Keratinocyte (primary cell): ENCODE measurements around the gene P2RY2. TPM values are rescaled to one million over a fixed set of nuclear protein-coding genes. Genes with fewer than 3 reads are reported as not detected.

ENCODE experiments used
- DNase-seq: peaks from one replicate; pipeline ENCODE4 v3.0.0-alpha.2; 2011; ENCODE audit warnings: low read depth, missing footprints, low spot score
- FAIRE-seq: peaks from 2 replicates; lab custom pipeline; 2011; peaks lifted over from hg19 to GRCh38; lab: Jason Lieb, UNC
- H2AFZ ChIP-seq: 2 replicates; pipeline ENCODE4 v1.6.0; 2012; ENCODE audit warnings: low read length, control low read depth, inconsistent platforms; ENCODE audit not compliant: control insufficient read depth
- H3K27ac ChIP-seq: 2 replicates; pipeline ENCODE4 v1.5.1; 2011; ENCODE audit warnings: low read length; ENCODE audit not compliant: control insufficient read depth, insufficient read depth
- H3K27me3 ChIP-seq: 3 replicates; pipeline ENCODE4 v1.6.0; 2011; ENCODE audit warnings: low read length; ENCODE audit not compliant: control insufficient read depth, insufficient read depth; ENCODE audit errors: extremely low read depth
- H3K36me3 ChIP-seq, 2 experiments: 2 replicates in 1 of 2; 3 replicates in 1 of 2; pipeline ENCODE4 v1.5.1; 2011; ENCODE audit warnings: low read length in 2 of 2, mild to moderate bottlenecking in 1 of 2; ENCODE audit not compliant: control insufficient read depth in 2 of 2, insufficient read depth in 2 of 2; ENCODE audit errors: extremely low read depth in 1 of 2
- H3K4me1 ChIP-seq: 3 replicates; pipeline ENCODE4 v1.5.1; 2011; ENCODE audit warnings: low read length; ENCODE audit not compliant: control insufficient read depth, insufficient read depth; ENCODE audit errors: extremely low read depth
- H3K4me2 ChIP-seq: 3 replicates; pipeline ENCODE4 v1.6.0; 2011; ENCODE audit warnings: low read depth, low read length; ENCODE audit not compliant: control insufficient read depth, insufficient read depth; ENCODE audit errors: extremely low read depth
- H3K4me3 ChIP-seq, 3 experiments: fragments of 200-600 bp in 1 of 3; sonication (generic) in 1 of 3; 2 replicates in 2 of 3; 3 replicates in 1 of 3; pipeline ENCODE4 v1.5.1; 2011 to 2016; ENCODE audit warnings: low read length in 3 of 3, mild to moderate bottlenecking in 3 of 3, control low read depth in 2 of 3, inconsistent platforms in 1 of 3, low read depth in 1 of 3, mixed read lengths in 1 of 3, mixed run types in 1 of 3, moderate library complexity in 1 of 3; ENCODE audit not compliant: control insufficient read depth in 2 of 3, insufficient read depth in 2 of 3; ENCODE audit errors: extremely low read depth in 1 of 3
- H3K79me2 ChIP-seq: 2 replicates; pipeline ENCODE4 v1.6.0; 2012; ENCODE audit warnings: low read length; ENCODE audit not compliant: control insufficient read depth, insufficient read depth
- H3K9ac ChIP-seq: 3 replicates; pipeline ENCODE4 v1.6.0; 2011; ENCODE audit warnings: low read length; ENCODE audit not compliant: control insufficient read depth, insufficient read depth; ENCODE audit errors: extremely low read depth
- H3K9me1 ChIP-seq: 3 replicates; pipeline ENCODE4 v1.6.0; 2011; ENCODE audit warnings: low read length; ENCODE audit not compliant: control insufficient read depth, insufficient read depth; ENCODE audit errors: extremely low read depth
- H3K9me3 ChIP-seq: 2 replicates; pipeline ENCODE4 v1.5.1; 2012; ENCODE audit warnings: low read depth, low read length; ENCODE audit not compliant: control insufficient read depth
- H4K20me1 ChIP-seq: 3 replicates; pipeline ENCODE4 v1.6.0; 2011; ENCODE audit warnings: low read length; ENCODE audit not compliant: control insufficient read depth, insufficient read depth; ENCODE audit errors: extremely low read depth
- CTCF ChIP-seq, 3 experiments: IDR thresholded peaks in 1 of 3; conservative IDR thresholded peaks in 1 of 3; optimal IDR thresholded peaks in 1 of 3; 2 replicates in 2 of 3; 3 replicates in 1 of 3; pipeline versions ENCODE3 to v1.5.1; 2011; ENCODE audit warnings: low read length in 3 of 3, mild to moderate bottlenecking in 3 of 3, moderate library complexity in 2 of 3, control low read depth in 1 of 3, inconsistent platforms in 1 of 3; ENCODE audit not compliant: insufficient read depth in 2 of 3; ENCODE audit errors: extremely low read depth in 1 of 3
- EZH2 ChIP-seq: IDR thresholded peaks from one replicate; pipeline ENCODE4 v1.6.1; 2012; ENCODE audit warnings: inconsistent platforms, mild to moderate bottlenecking, low read length, moderate library complexity
- dilution Hi-C: fragments of 300-500 bp; cut with MboI; formaldehyde crosslinking; loops from one replicate; pipeline ENCODE4 v1.7.0; 2020; ENCODE audit warnings: low sequenced_read_pairs; ENCODE audit not compliant: extremely low pct_ligation_motif_present
- polyA plus RNA-seq, 5 experiments: library from polyadenylated mRNA; depleted of rRNA in 3 of 5; stranded (reverse) in 3 of 5; stranded (forward) in 1 of 5; unstranded in 1 of 5; fragments of >200 nt; gene quantifications; 1 replicate in 1 of 5; 2 replicates in 3 of 5; 3 replicates in 1 of 5; pipeline versions ENCODE4 v1.2.1 to v1.2.3, GENCODE V29; 2011 to 2012; ENCODE audit warnings: missing spikeins in 2 of 5, low read depth in 1 of 5, low replicate concordance in 1 of 5

P2RY2 gene
- polyA plus RNA-seq, 1 donor (not counting 4 experiments of a cell fraction or from before 2014, with no cell fraction given), result 5.1 TPM

DNA sequence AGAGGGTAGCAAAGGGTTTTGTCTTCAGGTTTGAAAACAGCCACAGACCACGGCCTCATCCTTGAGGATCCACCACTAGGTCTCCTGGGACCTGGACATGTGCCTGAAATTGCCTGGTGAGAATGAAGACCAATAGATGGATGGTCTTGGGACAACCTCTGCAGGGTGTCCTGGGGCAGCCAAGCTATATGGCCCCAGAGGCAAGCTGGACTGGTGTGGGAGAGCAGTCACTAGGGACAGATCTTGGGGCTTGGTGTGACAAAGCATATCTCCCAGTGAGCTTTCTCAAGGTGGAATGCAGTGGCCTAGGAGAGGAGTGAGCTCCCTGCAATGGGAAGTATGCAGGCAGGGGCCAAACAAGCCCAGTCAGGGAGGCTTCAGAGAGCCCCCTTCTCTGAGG lies 67.6 kb downstream of the P2RY2 start:
- Histone ChIP-seq H3K27ac (no peak overlapping the region), H3K4me2 (no peak overlapping the region)
- FAIRE-seq, result no peak

More for the DNA sequence above, 67.6 kb downstream of the P2RY2 start:
- Histone ChIP-seq H3K27me3 (no peaks in the 10 kb centered on the region), H2AFZ (no peak overlapping the region), H3K9ac (no peak overlapping the region), H4K20me1 (no peaks in the 10 kb centered on the region), H3K79me2 (no peaks in the 10 kb centered on the region), H3K9me1 (no peaks in the 10 kb centered on the region), H3K36me3 (no peaks in the 10 kb centered on the region), H3K9me3 (no peaks in the 10 kb centered on the region), H3K4me1 (peaks cover 12% of the 10 kb centered on the region), H3K4me3 (no peak overlapping the region)
- dilution Hi-C loops, result no loop called here
- DNase-seq, result no peak
- TF ChIP-seq CTCF (optimal IDR thresholded peaks at IDR 0.05 in 1 of 3, IDR thresholded peaks at IDR 0.05 in 1 of 3, conservative IDR thresholded peaks at IDR 0.05 in 1 of 3; ENCODE audit: extremely low read depth in 1 of 3, insufficient read depth in 2 of 3, low read length in 3 of 3) (no peak), EZH2 (no peak)

Other genes starting within 250 kb of the P2RY2 start
- gene FCHSD2, start 76.0 kb upstream of the P2RY2 start, polyA plus RNA-seq, result 11.6 to 16.2 TPM (median 14.2 TPM) in 3 replicates
- 0.04 to 0.22 TPM (median 0.09 TPM) in 3 replicates for gene P2RY6, start 54.1 kb downstream of the P2RY2 start, polyA plus RNA-seq
- 4.2 to 6.4 TPM (median 5.1 TPM) in 3 replicates for gene ARHGEF17, start 90.0 kb downstream of the P2RY2 start, polyA plus RNA-seq
- 3.4 to 5.0 TPM (median 4.2 TPM) in 3 replicates for gene RELT, start 158.1 kb downstream of the P2RY2 start, polyA plus RNA-seq